Uterus (tissue), 2 donors: ENCODE measurements around the gene PLEKHJ1.

Experiments used
- CTCF ChIP-seq, 4 experiments: fragments of 200-600 bp in 2 of 4; fragments of 450-650 bp in 2 of 4; sonication (generic) in 2 of 4; IDR thresholded peaks; one replicate each; pipeline ENCODE4 v1.5.1; 2016 to 2019; ENCODE audit warnings: antibody characterized with exemption in 4 of 4, mild to moderate bottlenecking in 2 of 4, moderate library complexity in 1 of 4
- POLR2A ChIP-seq, 2 donors: fragments of 450-650 bp; IDR thresholded peaks; one replicate each; pipeline ENCODE4 v1.6.1; 2016; ENCODE audit warnings: antibody characterized with exemption in 2 of 2, mild to moderate bottlenecking in 1 of 2, moderate library complexity in 1 of 2

- TF ChIP-seq CTCF (IDR thresholded peaks at IDR 0.05) (no peak), POLR2A (IDR thresholded peaks at IDR 0.05) (no peak)
Observed at GRCh38 chr19:2243274-2244124, 7.4 kb upstream of the PLEKHJ1 start.
